Kidney epithelial cell (primary cell): ENCODE data around the gene SYT14. TPM values are rescaled to one million over a fixed set of nuclear protein-coding genes. Genes with fewer than 3 reads are reported as not detected.
"Not testable (repeated sequence)": the region's sequence is repeated elsewhere in the genome, so short reads cannot be mapped to it uniquely, and the experiment has no call there.

ENCODE experiments used
- DNase-seq: peaks from one replicate; pipeline ENCODE4 v3.0.0-alpha.2; 2010; ENCODE audit warnings: low read depth
- H3K27me3 ChIP-seq: 2 replicates; pipeline ENCODE4 v1.6.0; 2011; ENCODE audit warnings: low read length; ENCODE audit not compliant: control insufficient read depth, insufficient read depth
- H3K36me3 ChIP-seq: 2 replicates; pipeline ENCODE4 v1.5.1; 2011; ENCODE audit warnings: low read length; ENCODE audit not compliant: control insufficient read depth, insufficient read depth
- H3K4me3 ChIP-seq: 2 replicates; pipeline ENCODE4 v1.5.1; 2011; ENCODE audit warnings: low read depth, mild to moderate bottlenecking, control low read depth, low read length
- total RNA-seq: library from RNA; depleted of rRNA; stranded (reverse); fragments of >200 nt; gene quantifications from 2 replicates; pipeline ENCODE4 v1.2.3, GENCODE V29; 2015
- TF ChIP-seq, protein P1 (sequence below): IDR thresholded peaks from 2 replicates; pipeline ENCODE4 v1.5.1; 2011; ENCODE audit warnings: mild to moderate bottlenecking, moderate library complexity, low read length, control low read depth, inconsistent platforms; ENCODE audit not compliant: insufficient read depth, poor library complexity, severe bottlenecking

The SYT14 gene
- total RNA-seq, 1 donor from 2014 or later: 32.6 TPM

DNA sequence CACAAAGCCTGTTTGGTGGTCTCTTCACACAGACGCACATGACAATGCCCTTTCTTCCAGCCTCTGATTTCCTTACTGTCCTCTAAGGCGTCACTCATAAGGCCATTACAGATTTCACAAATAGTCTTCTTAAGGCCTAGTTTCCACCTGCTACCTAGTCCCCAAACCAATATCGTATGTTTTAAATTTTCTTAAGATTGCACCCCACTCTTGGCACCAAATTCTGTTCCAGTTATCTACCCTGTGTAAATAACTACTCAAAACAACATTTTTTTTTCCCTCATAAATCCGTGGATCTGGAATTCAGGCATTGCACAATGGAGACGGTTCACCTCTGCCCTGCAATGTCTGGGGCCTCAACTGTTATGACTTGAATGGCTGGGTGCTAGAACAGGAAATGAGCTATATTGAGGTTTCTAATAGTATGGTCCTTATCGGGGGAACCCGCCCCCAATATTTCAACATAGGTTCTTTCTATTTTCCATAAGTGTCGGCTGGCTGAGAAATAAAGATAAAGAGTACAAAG lies 257.7 kb downstream of the SYT14 start:
- H3K4me3 ChIP-seq: no peak overlapping the region
- DNase-seq: no peak
- no peaks in the 10 kb centered on the region for H3K27me3 ChIP-seq
- TF ChIP-seq, protein P1, sequence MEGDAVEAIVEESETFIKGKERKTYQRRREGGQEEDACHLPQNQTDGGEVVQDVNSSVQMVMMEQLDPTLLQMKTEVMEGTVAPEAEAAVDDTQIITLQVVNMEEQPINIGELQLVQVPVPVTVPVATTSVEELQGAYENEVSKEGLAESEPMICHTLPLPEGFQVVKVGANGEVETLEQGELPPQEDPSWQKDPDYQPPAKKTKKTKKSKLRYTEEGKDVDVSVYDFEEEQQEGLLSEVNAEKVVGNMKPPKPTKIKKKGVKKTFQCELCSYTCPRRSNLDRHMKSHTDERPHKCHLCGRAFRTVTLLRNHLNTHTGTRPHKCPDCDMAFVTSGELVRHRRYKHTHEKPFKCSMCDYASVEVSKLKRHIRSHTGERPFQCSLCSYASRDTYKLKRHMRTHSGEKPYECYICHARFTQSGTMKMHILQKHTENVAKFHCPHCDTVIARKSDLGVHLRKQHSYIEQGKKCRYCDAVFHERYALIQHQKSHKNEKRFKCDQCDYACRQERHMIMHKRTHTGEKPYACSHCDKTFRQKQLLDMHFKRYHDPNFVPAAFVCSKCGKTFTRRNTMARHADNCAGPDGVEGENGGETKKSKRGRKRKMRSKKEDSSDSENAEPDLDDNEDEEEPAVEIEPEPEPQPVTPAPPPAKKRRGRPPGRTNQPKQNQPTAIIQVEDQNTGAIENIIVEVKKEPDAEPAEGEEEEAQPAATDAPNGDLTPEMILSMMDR: no peak
- no peaks in the 10 kb centered on the region for H3K36me3 ChIP-seq

DNA sequence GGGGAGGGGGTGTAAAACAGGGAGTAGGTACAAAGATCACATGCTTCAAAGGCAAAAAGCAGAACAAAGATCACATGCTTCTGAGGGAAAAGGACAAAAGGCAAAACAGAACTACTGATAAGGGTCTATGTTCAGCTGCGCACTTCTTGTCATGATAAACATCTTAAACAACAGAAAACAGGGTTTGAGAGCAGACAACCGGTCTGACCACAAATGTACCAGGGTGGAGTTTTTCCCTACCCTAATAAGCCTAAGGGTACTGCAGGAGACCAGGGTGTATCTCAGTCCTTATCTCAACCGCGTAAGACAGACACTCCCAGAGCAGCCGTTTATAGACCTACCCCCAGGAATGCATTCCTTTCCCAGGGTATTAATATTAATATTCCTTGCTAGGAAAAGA lies 258.2 kb downstream of the SYT14 start:
- not testable (repeated sequence) for DNase-seq, H3K36me3 ChIP-seq, H3K4me3 ChIP-seq, H3K27me3 ChIP-seq

DNA sequence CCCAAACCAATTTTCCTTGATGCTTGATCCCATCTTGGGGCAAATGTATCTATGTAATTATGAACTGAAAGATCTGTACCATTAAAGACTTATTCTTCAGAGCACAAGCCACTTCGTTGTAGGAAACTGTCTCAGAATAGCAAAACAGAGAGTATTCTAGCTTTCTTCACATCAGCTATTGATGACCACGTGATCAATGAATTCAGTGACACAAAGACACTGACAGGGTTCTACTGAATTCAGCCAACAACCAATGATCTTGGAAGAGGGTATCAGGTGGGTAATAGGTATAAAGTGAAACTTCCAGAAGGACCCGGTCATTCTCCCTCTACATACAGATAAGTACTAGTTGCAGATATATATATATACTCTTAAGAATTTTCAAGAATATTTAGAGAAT lies 260.8 kb downstream of the SYT14 start:
- Histone ChIP-seq H3K27me3 (no peaks in the 10 kb centered on the region), H3K36me3 (no peaks in the 10 kb centered on the region), H3K4me3 (no peak overlapping the region)
- TF ChIP-seq, protein P1: no peak
- DNase-seq: no peak

DNA sequence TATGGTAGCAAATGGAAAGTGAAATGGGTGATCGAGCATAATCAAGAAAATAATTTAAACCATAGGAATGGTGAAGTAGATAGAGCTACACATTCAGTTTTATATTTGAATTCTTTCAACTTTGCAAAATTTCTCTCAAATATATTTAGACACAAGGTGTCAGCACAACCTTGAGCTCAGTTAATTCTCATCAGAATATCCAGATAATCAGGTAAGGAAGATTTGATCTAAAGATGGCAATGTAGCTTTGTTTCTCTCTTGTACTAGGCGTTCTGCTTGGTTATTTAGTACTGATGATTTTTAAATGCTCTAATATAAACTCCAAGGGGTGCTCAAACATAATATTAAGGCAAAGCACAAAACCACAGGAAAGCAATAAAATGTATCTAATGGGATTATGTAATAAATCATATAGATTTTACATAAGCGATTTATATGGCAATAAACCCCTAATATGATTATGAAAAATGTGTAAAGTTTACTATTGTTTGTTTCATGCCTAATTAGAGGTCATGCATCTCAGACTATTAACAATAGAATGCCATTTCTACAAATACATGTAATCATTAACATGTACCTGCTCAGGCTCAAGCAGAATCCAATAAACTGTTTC lies 262.2 kb downstream of the SYT14 start:
- TF ChIP-seq, protein P1: no peak
- H3K36me3 ChIP-seq: no peaks in the 10 kb centered on the region
- no peaks in the 10 kb centered on the region for H3K27me3 ChIP-seq
- no peak for DNase-seq
- H3K4me3 ChIP-seq: no peak overlapping the region

DNA sequence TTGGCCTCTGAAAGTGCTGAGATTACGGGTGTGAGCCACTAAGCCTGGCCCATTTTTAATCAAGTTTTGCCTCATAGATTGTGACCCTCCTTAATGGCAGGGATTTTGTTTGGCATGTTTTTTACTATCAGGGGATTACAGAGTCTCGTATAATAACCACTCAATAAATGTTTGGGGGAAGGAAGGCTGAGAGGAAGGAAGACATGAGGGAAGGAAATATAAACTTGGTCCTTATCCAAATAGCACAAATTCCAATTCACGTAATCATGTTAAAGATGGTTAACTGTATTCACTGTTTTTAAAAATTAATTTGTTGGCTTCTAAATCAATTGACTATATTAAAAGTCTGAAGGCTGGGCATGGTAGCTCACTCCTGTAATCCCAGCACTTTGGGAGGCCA lies 263.7 kb downstream of the SYT14 start:
- Histone ChIP-seq H3K4me3 (no peak overlapping the region), H3K36me3 (no peaks in the 10 kb centered on the region), H3K27me3 (no peaks in the 10 kb centered on the region)
- TF ChIP-seq, protein P1: no peak
- DNase-seq: no peak

DNA sequence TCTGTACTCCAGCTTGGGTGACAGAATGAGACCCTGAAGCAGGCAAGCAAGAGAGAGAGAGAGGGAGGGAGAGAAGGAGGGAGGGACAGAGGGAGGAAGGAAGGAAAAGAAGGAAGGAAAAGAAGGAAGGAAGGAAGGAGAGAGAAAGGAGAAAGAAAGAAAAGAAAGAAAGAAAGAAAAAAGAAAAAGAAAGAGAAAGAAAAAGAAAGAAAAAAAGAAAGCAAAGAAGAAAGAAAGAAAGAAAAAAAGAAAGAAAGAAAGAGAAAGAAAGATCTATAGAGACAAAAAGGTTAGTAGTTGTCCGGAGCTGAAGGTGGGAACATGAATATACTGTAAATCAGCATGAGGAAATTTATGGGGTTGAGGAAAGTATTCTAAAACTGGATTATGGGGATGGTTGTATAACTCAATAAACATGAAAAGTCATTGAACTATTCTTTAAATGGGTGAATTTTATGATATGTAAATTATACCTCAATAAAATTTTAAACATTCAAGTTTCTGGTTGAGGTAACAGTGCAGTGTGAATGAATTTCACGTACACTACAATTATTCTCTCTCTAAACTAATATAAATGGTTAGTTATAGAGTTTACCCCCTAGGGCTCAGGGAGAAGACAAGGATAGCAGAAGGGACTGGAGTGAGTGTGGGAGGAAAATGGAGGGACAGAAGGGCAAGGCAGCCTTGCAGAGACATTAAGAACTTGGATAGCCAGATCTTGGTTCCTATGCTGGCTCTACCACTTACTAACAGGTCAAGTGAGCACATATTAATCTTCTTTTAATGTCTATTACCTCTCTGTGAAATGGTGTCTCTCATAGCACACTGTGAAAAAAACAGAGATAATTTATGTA lies 269.8 kb downstream of the SYT14 start:
- Histone ChIP-seq H3K4me3 (no peak overlapping the region), H3K27me3 (no peaks in the 10 kb centered on the region), H3K36me3 (no peaks in the 10 kb centered on the region)
- TF ChIP-seq, protein P1: no peak
- DNase-seq: no peak
